DND-41 (cell line): ENCODE data around the gene CDC25B.

ENCODE experiments used
- ATAC-seq: fragments of 200-7000 bp; cut with Tn5 transposase; 3 replicates; pipeline ENCODE4 v1.9.1; 2021; ENCODE audit warnings: low read depth; ENCODE audit not compliant: insufficient read depth
- DNase-seq: peaks from one replicate; pipeline ENCODE4 v3.0.0-alpha.2; 2020
- H2AFZ ChIP-seq: 2 replicates; pipeline ENCODE4 v1.6.0; 2012; ENCODE audit warnings: low read depth, low read length
- H3K27ac ChIP-seq: 2 replicates; pipeline ENCODE4 v1.5.1; 2012; ENCODE audit warnings: low read length, inconsistent platforms
- H3K27me3 ChIP-seq: fragments of 200-600 bp; sonication (generic); 2 replicates; pipeline ENCODE4 v1.6.0; 2012; ENCODE audit warnings: low read length, mild to moderate bottlenecking, inconsistent platforms; ENCODE audit not compliant: insufficient read depth, poor library complexity
- H3K36me3 ChIP-seq: 2 replicates; pipeline ENCODE4 v1.5.1; 2012; ENCODE audit warnings: low read length, inconsistent platforms; ENCODE audit not compliant: insufficient read depth
- H3K4me1 ChIP-seq: 2 replicates; pipeline ENCODE4 v1.5.1; 2012; ENCODE audit warnings: mild to moderate bottlenecking, low read length; ENCODE audit not compliant: insufficient read depth
- H3K4me2 ChIP-seq: 2 replicates; pipeline ENCODE4 v1.6.0; 2012; ENCODE audit warnings: mild to moderate bottlenecking, moderate library complexity, low read length, inconsistent platforms; ENCODE audit not compliant: insufficient read depth
- H3K4me3 ChIP-seq, 2 experiments: fragments of 200-600 bp in 1 of 2; shearing (Covaris generic) in 1 of 2; 2 replicates each; pipeline ENCODE4 v1.5.1; 2012 to 2016; ENCODE audit warnings: inconsistent platforms in 2 of 2, low read length in 2 of 2, mild to moderate bottlenecking in 2 of 2, low read depth in 1 of 2, moderate library complexity in 1 of 2
- H3K79me2 ChIP-seq: 2 replicates; pipeline ENCODE4 v1.6.0; 2012; ENCODE audit warnings: low read length, inconsistent platforms; ENCODE audit not compliant: insufficient read depth
- H3K9ac ChIP-seq: 2 replicates; pipeline ENCODE4 v1.6.0; 2012; ENCODE audit warnings: low read depth, mild to moderate bottlenecking, inconsistent platforms, low read length, moderate library complexity
- H3K9me3 ChIP-seq: 2 replicates; pipeline ENCODE4 v1.5.1; 2012; ENCODE audit warnings: low read length, moderate library complexity, mild to moderate bottlenecking, inconsistent platforms; ENCODE audit not compliant: insufficient read depth, severe bottlenecking
- H4K20me1 ChIP-seq: 2 replicates; pipeline ENCODE4 v1.6.0; 2012; ENCODE audit warnings: low read length; ENCODE audit not compliant: insufficient read depth
- CTCF ChIP-seq: IDR thresholded peaks from 2 replicates; pipeline ENCODE4 v1.5.1; 2012; ENCODE audit warnings: borderline replicate concordance, low read length, moderate library complexity, mild to moderate bottlenecking; ENCODE audit not compliant: poor library complexity, severe bottlenecking; ENCODE audit errors: extremely low read depth
- EZH2 ChIP-seq: IDR thresholded peaks from 3 replicates; pipeline ENCODE4 v1.6.1; 2012; ENCODE audit warnings: borderline replicate concordance, low read depth, mild to moderate bottlenecking, moderate library complexity, low read length, inconsistent platforms; ENCODE audit not compliant: severe bottlenecking

Gene CDC25B

GRCh38 chr20:3749087-3749688 is 46.9 kb upstream of the CDC25B start:
- ATAC-seq: no peak
- TF ChIP-seq CTCF (no peak), EZH2 (no peak)
- H3K27ac ChIP-seq: no peak overlapping the region
- H3K4me2 ChIP-seq: no peak overlapping the region
- no peak overlapping the region for H2AFZ ChIP-seq
- peaks cover 9% of the 10 kb centered on the region for H3K36me3 ChIP-seq
- H3K4me3 ChIP-seq: no peak overlapping the region
- no peak overlapping the region for H3K9ac ChIP-seq
- no peaks in the 10 kb centered on the region for H3K79me2 ChIP-seq
- no peak for DNase-seq
- no peaks in the 10 kb centered on the region for H3K27me3 ChIP-seq
- H4K20me1 ChIP-seq: peaks cover 6% of the 10 kb centered on the region; the same call in 1 of the 2 replicates
- no peaks in the 10 kb centered on the region for H3K9me3 ChIP-seq
- H3K4me1 ChIP-seq: no peaks in the 10 kb centered on the region

- H3K9me3 ChIP-seq: no peaks in the 10 kb centered on the region
- TF ChIP-seq CTCF (peak; percentile 8), EZH2 (no peak)
- H3K4me3 ChIP-seq: no peak overlapping the region
- H3K36me3 ChIP-seq: peaks cover 14% of the 10 kb centered on the region
- DNase-seq (no peak), ATAC-seq (no peak)
- H3K27ac ChIP-seq: no peak overlapping the region
- no peak overlapping the region for H3K9ac ChIP-seq
- no peaks in the 10 kb centered on the region for H3K27me3 ChIP-seq
- peaks cover 6% of the 10 kb centered on the region; the same call in 1 of the 2 replicates for H4K20me1 ChIP-seq
- no peaks in the 10 kb centered on the region for H3K4me1 ChIP-seq
- H3K79me2 ChIP-seq: no peaks in the 10 kb centered on the region
- H2AFZ ChIP-seq: no peak overlapping the region
- no peak overlapping the region for H3K4me2 ChIP-seq
Measured at GRCh38 chr20:3749689-3750531, 46.2 kb upstream of the CDC25B start.

GRCh38 chr20:3751305-3751674 is 44.8 kb upstream of the CDC25B start:
- TF ChIP-seq CTCF (no peak), EZH2 (no peak)
- no peak for ATAC-seq
- no peak overlapping the region for H3K4me3 ChIP-seq
- H3K9ac ChIP-seq: no peak overlapping the region
- no peak for DNase-seq
- H2AFZ ChIP-seq: no peak overlapping the region
- H4K20me1 ChIP-seq: peaks cover 6% of the 10 kb centered on the region; the same call in 1 of the 2 replicates
- H3K27ac ChIP-seq: no peak overlapping the region
- H3K4me1 ChIP-seq: no peaks in the 10 kb centered on the region
- H3K27me3 ChIP-seq: no peaks in the 10 kb centered on the region
- H3K9me3 ChIP-seq: no peaks in the 10 kb centered on the region
- H3K36me3 ChIP-seq: peaks cover 25% of the 10 kb centered on the region
- no peak overlapping the region for H3K4me2 ChIP-seq
- no peaks in the 10 kb centered on the region for H3K79me2 ChIP-seq
